Activated naive CD4-positive, alpha-beta T cell treated with anti-CD3 and anti-CD28 coated beads for 36 hours (primary cell): ENCODE measurements around the gene LRRC8C. TPM values are rescaled to one million over a fixed set of nuclear protein-coding genes. Genes with fewer than 3 reads are reported as not detected.
"Not testable (repeated sequence)": the region's sequence is repeated elsewhere in the genome, so short reads cannot be mapped to it uniquely, and the experiment has no call there.

Source experiments
- CTCF ChIA-PET: fragments of 350-600 bp; sonication (Branson Sonifier 250); formaldehyde crosslinking; loops from one replicate; lab custom pipeline; 2021; ENCODE audit warnings: antibody characterized with exemption; lab: Charles Lee
- DNase-seq: peaks from one replicate; pipeline ENCODE4 v3.0.0-alpha.2; 2020
- H3K27ac Mint-ChIP-seq: one replicate; pipeline ENCODE4 v1.8.0; 2021; ENCODE audit warnings: mild to moderate bottlenecking, mixed read lengths
- H3K27me3 Mint-ChIP-seq: one replicate; pipeline ENCODE4 v1.8.0; 2021; ENCODE audit warnings: low read depth, mixed read lengths
- H3K36me3 Mint-ChIP-seq: one replicate; pipeline ENCODE4 v1.8.0; 2021; ENCODE audit warnings: low read depth, mixed read lengths
- H3K4me1 Mint-ChIP-seq: one replicate; pipeline ENCODE4 v1.8.0; 2021; ENCODE audit warnings: low read depth, mixed read lengths
- H3K4me3 Mint-ChIP-seq: one replicate; pipeline ENCODE4 v1.8.0; 2021; ENCODE audit warnings: mild to moderate bottlenecking, moderate library complexity, mixed read lengths
- H3K9me3 Mint-ChIP-seq: one replicate; pipeline ENCODE4 v1.8.0; 2021; ENCODE audit warnings: mixed read lengths
- intact Hi-C: fragments of 100-400 bp; cut with micrococcal nuclease; formaldehyde crosslinking; loops from one replicate; pipeline ENCODE4 v1.15.1; 2023
- total RNA-seq, 2 experiments: library from RNA; stranded (reverse); gene quantifications; one replicate each; pipeline ENCODE4 v1.2.3, GENCODE V29; 2021

LRRC8C gene
- total RNA-seq = 10 to 100 TPM; 13.6 TPM

DNA sequence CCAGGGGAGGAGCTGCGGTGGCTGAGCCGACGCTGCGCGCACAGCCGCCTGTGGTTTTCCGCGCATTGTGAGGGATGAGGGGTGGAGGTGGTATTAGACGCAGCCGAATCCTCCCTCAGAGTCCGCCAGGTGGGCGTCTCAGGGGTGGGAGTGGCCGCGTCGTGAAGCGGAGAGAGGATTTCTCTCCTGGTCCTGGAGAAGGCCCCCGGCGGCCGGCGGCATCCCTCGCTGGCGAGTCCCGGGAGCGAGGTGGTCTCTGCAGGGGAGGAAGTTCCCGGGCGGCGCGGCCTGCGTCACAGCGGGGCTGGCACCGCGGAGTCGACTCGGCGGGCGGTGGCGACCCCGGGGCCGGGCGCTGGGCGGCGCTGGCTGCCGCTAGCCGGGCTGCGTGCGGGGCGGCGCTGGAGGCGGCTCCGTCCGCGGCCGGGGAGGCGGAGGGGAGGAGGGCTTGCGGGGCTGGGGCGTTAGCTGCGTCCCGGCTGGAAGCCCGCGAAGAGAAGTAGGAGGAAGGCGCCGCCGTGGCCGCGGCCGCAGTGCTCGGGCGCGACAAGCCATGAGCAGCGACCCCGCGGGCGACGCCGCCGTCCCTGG, at the start of gene LRRC8C:
LRRC8C (plus strand) TSS at position 464 of the 591 bp plus-strand sequence. CDS start 53,354 bp downstream, outside the sequence.
- DNase-seq = peak; percentile 86
- Mint-ChIP-seq H3K4me3 (peak within 1 kb of the TSS; percentile 91), H3K36me3 (peaks cover 9% of the 10 kb centered on the region), H3K27me3 (no peaks in the 10 kb centered on the region), H3K4me1 (peaks cover 65% of the 10 kb centered on the region), H3K9me3 (no peaks in the 10 kb centered on the region), H3K27ac (peak within 1 kb of the TSS; percentile 93)
- CTCF ChIA-PET = interaction anchor here (0.7 to 8.4 kb wide), 13 partner anchors 14 to 357 kb away, joined by 3 to 112 read pairs (median 4); no protein-coding TSS in a partner anchor
- intact Hi-C loops = loop anchor here (1.0 to 10.0 kb wide), 9 partner anchors 24 to 1922 kb away; partner anchors contain the start of genes LRRC8B, LRRC8D and ZNF326

DNA sequence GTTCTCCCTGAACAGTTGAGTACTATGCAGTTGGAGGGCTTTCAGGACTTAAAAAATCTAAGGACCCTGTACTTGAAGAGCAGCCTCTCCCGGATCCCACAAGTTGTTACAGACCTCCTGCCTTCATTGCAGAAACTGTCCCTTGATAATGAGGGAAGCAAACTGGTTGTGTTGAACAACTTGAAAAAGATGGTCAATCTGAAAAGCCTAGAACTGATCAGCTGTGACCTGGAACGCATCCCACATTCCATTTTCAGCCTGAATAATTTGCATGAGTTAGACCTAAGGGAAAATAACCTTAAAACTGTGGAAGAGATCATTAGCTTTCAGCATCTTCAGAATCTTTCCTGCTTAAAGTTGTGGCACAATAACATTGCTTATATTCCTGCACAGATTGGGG, 48.7 kb upstream of the LRRC8C start:
- Mint-ChIP-seq H3K4me1 (peaks cover 76% of the 10 kb centered on the region), H3K27me3 (no peaks in the 10 kb centered on the region), H3K9me3 (no peaks in the 10 kb centered on the region), H3K27ac (no peak overlapping the region), H3K36me3 (peaks cover 67% of the 10 kb centered on the region), H3K4me3 (no peak overlapping the region)
- no peak for DNase-seq
- intact Hi-C loops = no loop called here
- CTCF ChIA-PET = interaction anchor here (0.6 to 1.4 kb wide), 3 partner anchors 38 to 178 kb away, joined by 3 read pairs; no protein-coding TSS in a partner anchor

GRCh38 chr1:89584781-89585180, 48.1 kb upstream of the LRRC8C start:
- intact Hi-C loops = no loop called here
- H3K27ac Mint-ChIP-seq = no peak overlapping the region
- H3K36me3 Mint-ChIP-seq = peaks cover 69% of the 10 kb centered on the region
- no peak overlapping the region for H3K4me3 Mint-ChIP-seq
- peaks cover 82% of the 10 kb centered on the region for H3K4me1 Mint-ChIP-seq
- no peaks in the 10 kb centered on the region for H3K27me3 Mint-ChIP-seq
- DNase-seq = no peak
- H3K9me3 Mint-ChIP-seq = no peaks in the 10 kb centered on the region
- CTCF ChIA-PET = interaction anchor here (0.7 to 1.4 kb wide), 4 partner anchors 12 to 613 kb away, joined by 3 to 4 read pairs (median 3); no protein-coding TSS in a partner anchor

DNA sequence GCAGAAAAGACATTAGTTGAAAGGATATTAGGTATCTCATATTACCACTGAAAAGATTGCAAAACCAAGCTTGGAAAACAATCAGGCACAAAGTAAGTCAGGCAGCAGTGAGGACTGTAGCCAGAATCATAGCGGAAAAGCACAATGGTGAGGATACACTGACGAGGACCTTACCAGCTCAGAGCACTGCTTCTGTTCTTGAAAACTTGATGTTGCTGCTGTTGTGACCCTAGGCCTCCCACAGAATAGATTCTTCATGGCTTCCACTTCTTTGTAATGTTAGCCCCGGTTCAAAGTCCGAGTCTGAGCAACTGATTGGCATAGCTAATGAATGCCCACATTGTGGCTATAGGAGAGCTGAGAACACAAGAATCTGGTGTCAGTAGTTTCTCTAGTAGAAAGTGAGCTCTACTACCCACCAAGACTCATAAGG, 45.2 kb upstream of the LRRC8C start:
- Mint-ChIP-seq H3K36me3 (peaks cover 61% of the 10 kb centered on the region), H3K9me3 (no peaks in the 10 kb centered on the region), H3K4me3 (no peak overlapping the region), H3K4me1 (peaks cover 83% of the 10 kb centered on the region), H3K27me3 (no peaks in the 10 kb centered on the region), H3K27ac (no peak overlapping the region)
- DNase-seq = no peak
- intact Hi-C loops = loop anchor here (2.0 kb wide), 1 partner anchor 23 kb away; no protein-coding TSS in a partner anchor
- CTCF ChIA-PET = interaction anchor here (1.5 to 1.7 kb wide), 2 partner anchors 11 to 103 kb away, joined by 4 to 7 read pairs; no protein-coding TSS in a partner anchor

DNA sequence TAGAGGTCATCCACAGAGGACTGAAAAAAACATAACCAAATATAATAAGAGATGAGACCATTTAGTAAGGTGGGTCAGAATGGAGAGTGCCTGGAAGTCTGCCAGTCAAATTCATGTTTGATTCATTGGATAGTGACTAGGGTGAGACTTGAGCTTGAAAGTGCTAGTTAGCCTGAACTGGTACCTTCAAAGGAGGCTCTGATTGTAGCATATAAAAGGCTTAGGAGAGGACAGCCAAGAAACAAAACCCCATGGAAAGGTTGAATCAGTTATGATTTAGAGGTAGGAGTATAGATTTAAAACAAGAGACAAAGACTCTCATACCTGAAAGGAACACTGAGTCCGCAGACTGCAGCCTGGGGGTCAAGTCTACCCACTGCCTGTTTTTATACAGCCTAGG, 44.4 kb upstream of the LRRC8C start:
- H3K27me3 Mint-ChIP-seq = no peaks in the 10 kb centered on the region
- no peaks in the 10 kb centered on the region for H3K9me3 Mint-ChIP-seq
- peaks cover 87% of the 10 kb centered on the region for H3K4me1 Mint-ChIP-seq
- intact Hi-C loops = loop anchor here (2.0 kb wide), 1 partner anchor 22 kb away; no protein-coding TSS in a partner anchor
- no peak overlapping the region for H3K4me3 Mint-ChIP-seq
- H3K36me3 Mint-ChIP-seq = peaks cover 59% of the 10 kb centered on the region
- H3K27ac Mint-ChIP-seq = peak overlapping the region; percentile 44
- DNase-seq = no peak
- CTCF ChIA-PET = interaction anchor here (0.7 to 1.7 kb wide), 3 partner anchors 10 to 104 kb away, joined by 4 to 7 read pairs (median 5); no protein-coding TSS in a partner anchor

GRCh38 chr1:89589515-89589914, 43.4 kb upstream of the LRRC8C start:
- intact Hi-C loops = loop anchor here (1.0 to 2.0 kb wide), 2 partner anchors 21 to 44 kb away; no protein-coding TSS in a partner anchor
- Mint-ChIP-seq H3K4me3 (no peak overlapping the region), H3K4me1 (peaks cover 86% of the 10 kb centered on the region), H3K27ac (peak overlapping the region; percentile 47), H3K27me3 (no peaks in the 10 kb centered on the region), H3K9me3 (no peaks in the 10 kb centered on the region), H3K36me3 (peaks cover 56% of the 10 kb centered on the region)
- CTCF ChIA-PET = interaction anchor here (0.6 to 1.4 kb wide), 8 partner anchors 8 to 397 kb away, joined by 3 to 6 read pairs (median 4); no protein-coding TSS in a partner anchor
- DNase-seq = no peak

DNA sequence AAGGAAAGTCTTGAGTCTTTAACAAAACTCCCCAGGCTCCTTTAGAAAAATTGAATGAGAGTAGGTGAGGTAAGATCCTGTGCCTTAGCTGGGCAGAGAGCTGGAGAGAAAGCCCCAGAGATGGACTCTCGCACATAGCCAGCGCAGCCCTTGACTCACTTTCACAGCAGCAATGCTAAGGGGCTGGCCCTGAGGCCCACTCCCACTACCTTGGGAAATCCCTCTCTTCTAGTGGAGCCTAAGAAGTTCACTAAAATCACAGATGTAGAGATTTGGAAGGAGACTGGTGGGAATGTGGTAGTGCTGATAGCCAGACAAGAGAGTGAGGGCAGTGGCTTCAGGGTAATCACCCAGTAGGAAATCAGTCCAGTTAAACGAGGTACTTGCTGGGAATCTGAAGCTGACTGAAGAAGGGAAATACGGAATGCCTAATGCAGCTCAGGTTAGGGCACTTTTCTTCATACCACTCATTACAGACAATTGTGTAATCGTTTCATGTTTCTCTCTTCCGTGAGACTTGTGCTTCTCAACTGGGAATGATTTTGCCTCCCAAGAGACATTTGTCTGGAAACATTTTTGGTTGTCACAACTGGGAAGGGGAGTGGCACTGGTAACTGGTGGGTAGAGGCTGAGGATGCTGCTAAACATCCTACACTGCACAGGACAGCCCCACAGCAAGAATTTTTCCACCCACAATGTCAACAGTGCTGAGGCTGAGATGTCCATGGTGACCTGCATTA, 42.4 kb upstream of the LRRC8C start:
- no peaks in the 10 kb centered on the region for H3K9me3 Mint-ChIP-seq
- no peaks in the 10 kb centered on the region for H3K27me3 Mint-ChIP-seq
- H3K4me1 Mint-ChIP-seq = peaks cover 82% of the 10 kb centered on the region
- H3K4me3 Mint-ChIP-seq = no peak overlapping the region
- DNase-seq = peak; percentile 60
- intact Hi-C loops = no loop called here
- CTCF ChIA-PET = interaction anchor here (0.6 to 1.4 kb wide), 9 partner anchors 9 to 107 kb away, joined by 3 to 6 read pairs (median 3); no protein-coding TSS in a partner anchor
- peak overlapping the region; percentile 23 for H3K27ac Mint-ChIP-seq
- peaks cover 49% of the 10 kb centered on the region for H3K36me3 Mint-ChIP-seq

- H3K9me3 Mint-ChIP-seq, H3K27me3 Mint-ChIP-seq, DNase-seq, intact Hi-C loops, H3K4me3 Mint-ChIP-seq, H3K27ac Mint-ChIP-seq: not testable (repeated sequence)
- Mint-ChIP-seq H3K4me1 (peaks cover 85% of the 10 kb centered on the region), H3K36me3 (peaks cover 30% of the 10 kb centered on the region)
- CTCF ChIA-PET = interaction anchor here (13.4 kb wide), 1 partner anchor 107 kb away, joined by 109 read pairs; no protein-coding TSS in a partner anchor
Measured at GRCh38 chr1:89592861-89593302, 40.0 kb upstream of the LRRC8C start.

DNA sequence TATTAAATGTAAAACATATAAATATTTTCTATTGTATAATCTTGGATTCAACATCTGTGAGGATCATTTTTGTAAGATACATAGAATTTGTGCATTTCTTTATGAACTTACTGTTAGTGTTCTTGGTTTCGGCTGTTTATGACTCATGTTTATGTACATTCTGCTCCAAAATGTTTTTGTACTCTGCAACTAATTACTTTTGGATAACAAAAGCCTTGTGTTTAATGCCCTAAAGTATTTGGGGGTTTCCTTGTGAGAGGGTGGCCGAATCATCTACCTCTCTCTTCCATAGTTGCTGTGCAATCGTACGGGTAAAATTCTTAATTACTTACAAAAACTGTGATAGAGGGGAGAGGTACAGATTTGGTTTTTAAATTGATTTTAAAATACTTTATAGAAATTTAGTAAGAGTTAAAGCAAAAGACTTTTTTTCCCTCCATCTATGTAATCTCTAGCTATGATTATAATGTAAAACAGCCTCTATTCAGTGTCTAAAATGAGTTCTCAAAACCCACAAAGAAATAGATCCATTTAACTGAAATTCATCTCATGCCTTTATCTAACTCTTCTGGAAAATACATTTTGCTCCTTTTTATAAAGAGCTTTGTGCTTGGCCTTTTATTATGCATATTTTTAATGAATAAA, 38.7 kb upstream of the LRRC8C start:
- H3K4me1 Mint-ChIP-seq = peaks cover 87% of the 10 kb centered on the region
- intact Hi-C loops = no loop called here
- H3K4me3 Mint-ChIP-seq = no peak overlapping the region
- peaks cover 24% of the 10 kb centered on the region for H3K36me3 Mint-ChIP-seq
- no peak overlapping the region for H3K27ac Mint-ChIP-seq
- H3K9me3 Mint-ChIP-seq = no peaks in the 10 kb centered on the region
- no peak for DNase-seq
- no peaks in the 10 kb centered on the region for H3K27me3 Mint-ChIP-seq
- CTCF ChIA-PET = interaction anchor here (0.6 to 13.4 kb wide), 3 partner anchors 16 to 127 kb away, joined by 3 to 109 read pairs (median 3); no protein-coding TSS in a partner anchor

DNA sequence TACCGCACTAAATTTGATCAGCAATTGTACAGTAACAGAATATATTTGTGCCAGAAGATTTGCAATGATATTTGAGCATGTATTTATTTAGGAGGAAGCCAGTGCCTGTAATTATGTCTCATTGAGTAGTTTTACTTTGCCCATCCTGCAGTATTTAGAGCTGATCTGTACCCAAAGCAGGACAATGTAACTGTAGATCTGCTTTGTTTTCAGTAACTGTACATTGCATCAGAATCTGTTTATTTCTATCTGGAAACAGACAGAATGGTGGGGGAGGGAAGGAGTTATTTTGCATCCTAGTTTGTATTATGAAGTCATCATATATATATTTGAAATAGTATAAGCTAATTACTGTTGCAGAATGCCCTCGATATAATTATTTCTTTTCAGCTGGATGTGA, 36.2 kb upstream of the LRRC8C start:
- DNase-seq = no peak
- Mint-ChIP-seq H3K4me3 (no peak overlapping the region), H3K27me3 (no peaks in the 10 kb centered on the region), H3K4me1 (peaks cover 87% of the 10 kb centered on the region), H3K9me3 (no peaks in the 10 kb centered on the region), H3K36me3 (peaks cover 18% of the 10 kb centered on the region), H3K27ac (no peak overlapping the region)
- intact Hi-C loops = no loop called here
- CTCF ChIA-PET = interaction anchor here (0.6 to 13.4 kb wide), 5 partner anchors 15 to 228 kb away, joined by 3 to 109 read pairs (median 5); no protein-coding TSS in a partner anchor

- no peak for DNase-seq
- Mint-ChIP-seq H3K4me1 (peaks cover 85% of the 10 kb centered on the region), H3K27ac (peak overlapping the region; percentile 24), H3K36me3 (peaks cover 3% of the 10 kb centered on the region), H3K27me3 (no peaks in the 10 kb centered on the region), H3K4me3 (no peak overlapping the region), H3K9me3 (no peaks in the 10 kb centered on the region)
- intact Hi-C loops = loop anchor here (1.0 kb wide), 2 partner anchors 78 to 115 kb away; no protein-coding TSS in a partner anchor
- CTCF ChIA-PET = interaction anchor here (0.7 to 13.4 kb wide), 14 partner anchors 10 to 303 kb away, joined by 3 to 109 read pairs (median 4); no protein-coding TSS in a partner anchor
Measured at GRCh38 chr1:89598450-89599331, 34.2 kb upstream of the LRRC8C start.
